ENCODE measurements around the gene PAK1. TPM values are rescaled to one million over a fixed set of nuclear protein-coding genes. Genes with fewer than 3 reads are reported as not detected.
A peak's percentile ranks its signal among the peaks of the same experiment; 100 is the strongest.

The PAK1 gene
- total and polyA plus RNA-seq, 4 donors, result 36.0 to 60.4 (median 55.8) TPM

DNA sequence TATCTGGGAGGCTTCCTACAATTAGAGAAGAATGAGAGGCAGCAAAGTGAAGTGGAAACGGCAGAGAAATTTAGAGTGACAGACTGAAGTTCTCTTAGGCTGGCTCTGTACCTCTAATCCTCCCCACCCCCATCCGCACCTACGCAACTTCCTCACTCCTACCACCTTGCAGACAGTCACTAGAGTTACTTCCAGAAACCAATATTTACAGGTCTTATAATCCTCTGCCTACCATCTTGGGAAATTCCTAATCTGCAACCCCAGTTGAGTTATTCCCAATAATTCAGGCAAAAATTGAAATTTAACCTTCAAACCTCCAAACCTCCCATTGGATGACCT, 71.7 kb downstream of the PAK1 start:
- Histone ChIP-seq H3K4me3 (ENCODE audit: low read depth, low read length) (no peak overlapping the region), H3K27me3 (ENCODE audit: control insufficient read depth, insufficient read depth, low read length) (no peaks in the 10 kb centered on the region), H3K36me3 (ENCODE audit: control insufficient read depth, insufficient read depth, low read length) (no peaks in the 10 kb centered on the region), H3K27ac (ENCODE audit: low read depth, low read length) (no peak overlapping the region), H3K9me3 (ENCODE audit: control insufficient read depth, insufficient read depth, low read length) (no peaks in the 10 kb centered on the region), H3K4me1 (ENCODE audit: control insufficient read depth, insufficient read depth, low read length) (no peaks in the 10 kb centered on the region)
- WGBS (ENCODE audit: insufficient coverage), result 96% methylated on average over 2 of the region's 3 CpGs
- no peak for DNase-seq (ENCODE audit: low read depth in 4 of 6, low spot score in 6 of 6)

DNA sequence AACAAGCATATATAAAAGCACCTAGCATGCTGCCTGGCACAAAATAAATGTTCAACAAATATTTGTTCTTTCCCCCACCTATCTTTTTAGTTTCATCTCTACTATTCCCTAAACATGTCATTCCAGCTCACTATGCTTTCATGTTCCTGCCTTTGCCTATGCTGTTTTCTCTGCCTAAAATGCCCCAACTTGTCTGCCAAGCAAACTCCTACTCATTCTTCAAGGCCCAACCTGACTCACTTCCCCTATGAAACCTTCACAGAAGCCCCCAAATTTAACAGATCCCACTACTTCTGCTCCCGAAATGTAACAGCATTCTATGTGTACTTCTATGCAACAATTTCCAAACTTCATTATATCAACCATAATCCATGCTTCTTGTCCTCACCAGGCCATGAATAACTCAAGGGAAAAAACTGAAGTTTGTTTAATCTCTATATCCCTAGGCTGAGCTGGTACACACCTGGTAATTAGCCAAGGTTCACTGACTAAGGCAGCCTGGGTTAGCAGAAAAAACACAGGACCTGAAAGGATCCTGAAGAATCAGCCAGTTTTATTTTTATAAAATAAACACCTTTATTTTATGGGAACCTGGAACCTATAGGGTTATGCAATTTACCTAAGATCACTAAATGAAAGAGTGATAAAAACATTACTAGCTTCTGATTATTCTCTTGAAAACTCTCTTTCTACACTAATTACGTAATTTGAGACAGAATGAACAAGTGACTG, 72.2 kb downstream of the PAK1 start:
- no CpG with 5 or more reads among the region's 2 CpGs for WGBS (ENCODE audit: insufficient coverage)
- no peak overlapping the region for H3K27ac ChIP-seq (ENCODE audit: low read depth, low read length)

DNA sequence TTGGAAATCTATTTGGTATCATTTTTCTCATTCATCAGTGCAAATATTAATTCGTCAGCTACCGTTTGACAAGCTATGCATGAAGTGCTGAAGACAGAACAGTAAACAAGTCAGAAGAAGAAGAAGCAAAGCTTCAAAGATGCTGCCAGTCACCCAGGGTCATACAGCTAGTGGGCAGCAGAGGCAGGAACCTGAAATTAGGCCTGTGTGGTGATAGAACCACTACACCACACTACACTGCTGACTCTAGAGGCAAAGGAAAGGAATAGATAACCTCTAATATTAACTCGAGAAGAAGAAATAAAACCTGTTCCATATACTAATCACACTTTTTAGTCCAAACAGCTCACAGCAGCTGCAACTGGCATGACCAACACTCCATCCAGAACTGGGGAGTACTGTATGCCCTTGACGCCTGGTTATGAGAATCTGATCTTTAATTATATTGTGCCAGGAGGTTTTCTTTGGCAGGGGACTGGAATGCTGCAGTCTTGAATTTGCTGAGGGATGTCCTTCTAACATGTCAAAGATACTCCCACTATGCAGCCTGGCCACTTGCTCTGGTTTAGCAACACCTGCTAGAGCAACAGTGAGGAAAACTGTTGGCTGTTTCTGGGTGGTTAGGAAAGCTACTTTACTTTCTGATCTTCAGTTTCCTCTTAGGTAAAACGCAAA, 73.0 kb downstream of the PAK1 start:
- Histone ChIP-seq H3K36me3 (ENCODE audit: control insufficient read depth, insufficient read depth, low read length) (no peaks in the 10 kb centered on the region), H3K4me3 (ENCODE audit: low read depth, low read length) (no peak overlapping the region), H3K27me3 (ENCODE audit: control insufficient read depth, insufficient read depth, low read length) (no peaks in the 10 kb centered on the region), H3K27ac (ENCODE audit: low read depth, low read length) (no peak overlapping the region), H3K4me1 (ENCODE audit: control insufficient read depth, insufficient read depth, low read length) (no peaks in the 10 kb centered on the region), H3K9me3 (ENCODE audit: control insufficient read depth, insufficient read depth, low read length) (no peaks in the 10 kb centered on the region)
- WGBS (ENCODE audit: insufficient coverage), result 91% methylated on average over 1 of the region's 5 CpGs
- DNase-seq (ENCODE audit: low read depth in 4 of 6, low spot score in 6 of 6), result no peak

More for the DNA sequence above, 72.2 kb downstream of the PAK1 start:
- Histone ChIP-seq H3K36me3 (ENCODE audit: control insufficient read depth, insufficient read depth, low read length) (no peaks in the 10 kb centered on the region), H3K9me3 (ENCODE audit: control insufficient read depth, insufficient read depth, low read length) (no peaks in the 10 kb centered on the region), H3K27me3 (ENCODE audit: control insufficient read depth, insufficient read depth, low read length) (no peaks in the 10 kb centered on the region), H3K4me3 (ENCODE audit: low read depth, low read length) (no peak overlapping the region), H3K4me1 (ENCODE audit: control insufficient read depth, insufficient read depth, low read length) (no peaks in the 10 kb centered on the region)
- no peak for DNase-seq (ENCODE audit: low read depth in 4 of 6, low spot score in 6 of 6)

DNA sequence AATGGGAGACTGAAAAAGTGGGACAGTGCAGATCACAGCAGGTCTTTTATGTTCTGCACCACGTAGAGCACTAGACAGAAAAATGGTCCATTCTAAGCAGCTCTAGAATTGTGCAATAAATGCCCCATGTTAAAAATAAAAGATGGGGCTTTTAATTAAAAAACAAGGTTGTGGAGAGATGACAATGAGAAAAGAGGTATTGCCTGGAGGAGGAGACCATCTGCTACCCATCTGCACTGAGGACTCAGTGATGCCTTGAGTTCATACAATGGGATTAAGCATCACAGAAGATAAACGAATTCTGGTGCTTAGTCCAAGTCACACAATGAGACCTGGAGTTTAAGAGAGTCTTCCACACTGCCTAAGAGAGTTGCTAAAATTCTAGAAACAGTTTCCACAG, 73.6 kb downstream of the PAK1 start:
- DNase-seq (ENCODE audit: low read depth in 4 of 6, low spot score in 6 of 6), result peak in 1 of 6 donors; percentile 54
- H3K27ac ChIP-seq (ENCODE audit: low read depth, low read length), result no peak overlapping the region
- no peaks in the 10 kb centered on the region for H3K27me3 ChIP-seq (ENCODE audit: control insufficient read depth, insufficient read depth, low read length)
- H3K4me1 ChIP-seq (ENCODE audit: control insufficient read depth, insufficient read depth, low read length), result no peaks in the 10 kb centered on the region
- H3K9me3 ChIP-seq (ENCODE audit: control insufficient read depth, insufficient read depth, low read length), result no peaks in the 10 kb centered on the region
- no peak overlapping the region for H3K4me3 ChIP-seq (ENCODE audit: low read depth, low read length)
- 33% methylated on average over 2 of the region's 2 CpGs for WGBS (ENCODE audit: insufficient coverage)
- H3K36me3 ChIP-seq (ENCODE audit: control insufficient read depth, insufficient read depth, low read length), result no peaks in the 10 kb centered on the region

DNA sequence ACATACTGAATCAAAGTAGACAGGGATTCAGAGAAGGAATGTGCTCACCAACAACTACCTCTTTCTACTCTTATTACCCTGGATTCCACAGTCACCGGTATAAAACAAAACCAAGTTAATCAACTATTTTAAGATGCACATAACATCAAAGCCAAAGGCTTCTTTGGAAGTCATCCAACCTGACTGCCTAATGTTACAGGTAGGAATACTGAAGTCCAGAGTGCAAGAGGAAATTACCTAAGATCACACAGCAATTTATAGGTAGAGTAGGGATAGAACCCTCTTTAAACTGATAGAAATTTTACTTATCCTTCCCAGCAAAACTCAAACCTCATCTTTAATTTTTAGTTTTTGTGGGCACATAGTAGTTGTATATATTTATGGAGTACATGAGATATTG, 76.3 kb downstream of the PAK1 start:
- Histone ChIP-seq H3K36me3 (ENCODE audit: control insufficient read depth, insufficient read depth, low read length) (no peaks in the 10 kb centered on the region), H3K27ac (ENCODE audit: low read depth, low read length) (no peak overlapping the region), H3K4me3 (ENCODE audit: low read depth, low read length) (no peak overlapping the region), H3K9me3 (ENCODE audit: control insufficient read depth, insufficient read depth, low read length) (no peaks in the 10 kb centered on the region), H3K27me3 (ENCODE audit: control insufficient read depth, insufficient read depth, low read length) (no peaks in the 10 kb centered on the region), H3K4me1 (ENCODE audit: control insufficient read depth, insufficient read depth, low read length) (no peaks in the 10 kb centered on the region)
- DNase-seq (ENCODE audit: low read depth in 4 of 6, low spot score in 6 of 6), result no peak
- WGBS (ENCODE audit: insufficient coverage), result no CpG with 5 or more reads among the region's 1 CpG

DNA sequence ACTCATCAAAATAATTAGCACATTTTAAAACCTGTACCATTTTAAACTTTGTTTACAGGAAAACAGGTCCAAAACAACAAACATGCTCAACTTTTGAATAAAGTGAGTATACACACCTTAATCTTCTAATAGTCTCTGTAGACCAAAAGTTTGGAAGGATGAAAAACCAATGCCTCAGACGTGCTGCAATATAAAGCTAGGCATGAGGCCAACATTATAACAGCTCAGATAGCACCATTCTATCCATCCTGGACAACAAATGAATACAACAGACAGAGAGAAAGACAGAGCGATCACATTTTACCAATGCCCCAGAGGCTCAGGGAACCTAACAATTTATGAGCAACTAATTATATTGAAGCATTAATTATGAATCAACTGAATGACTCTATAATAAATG, 77.0 kb downstream of the PAK1 start:
- no CpG with 5 or more reads among the region's 2 CpGs for WGBS (ENCODE audit: insufficient coverage)
- Histone ChIP-seq H3K27ac (ENCODE audit: low read depth, low read length) (no peak overlapping the region), H3K4me1 (ENCODE audit: control insufficient read depth, insufficient read depth, low read length) (no peaks in the 10 kb centered on the region), H3K4me3 (ENCODE audit: low read depth, low read length) (no peak overlapping the region), H3K36me3 (ENCODE audit: control insufficient read depth, insufficient read depth, low read length) (no peaks in the 10 kb centered on the region), H3K27me3 (ENCODE audit: control insufficient read depth, insufficient read depth, low read length) (no peaks in the 10 kb centered on the region), H3K9me3 (ENCODE audit: control insufficient read depth, insufficient read depth, low read length) (no peaks in the 10 kb centered on the region)
- no peak for DNase-seq (ENCODE audit: low read depth in 4 of 6, low spot score in 6 of 6)

DNA sequence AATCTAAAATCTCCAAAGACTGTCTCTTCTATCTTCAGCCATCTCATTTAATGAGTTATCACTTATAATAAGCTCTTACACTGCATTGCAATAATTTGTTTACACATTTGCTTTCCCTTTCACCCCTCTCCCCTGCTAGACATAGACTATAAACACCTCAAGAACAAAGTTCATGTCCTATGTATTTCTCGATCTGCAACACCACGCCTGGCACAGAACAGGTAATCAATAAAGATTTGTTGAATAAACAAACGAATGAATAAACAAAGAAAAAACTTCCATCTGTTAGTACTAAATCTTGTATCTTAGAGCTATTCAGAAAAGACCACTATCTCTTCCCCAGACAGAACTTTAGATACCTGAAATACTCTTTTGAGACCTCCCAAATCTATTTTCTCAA, 77.6 kb downstream of the PAK1 start:
- no peak overlapping the region for H3K27ac ChIP-seq (ENCODE audit: low read depth, low read length)
- H3K4me1 ChIP-seq (ENCODE audit: control insufficient read depth, insufficient read depth, low read length), result no peaks in the 10 kb centered on the region
- no peaks in the 10 kb centered on the region for H3K36me3 ChIP-seq (ENCODE audit: control insufficient read depth, insufficient read depth, low read length)
- H3K27me3 ChIP-seq (ENCODE audit: control insufficient read depth, insufficient read depth, low read length), result no peaks in the 10 kb centered on the region
- H3K4me3 ChIP-seq (ENCODE audit: low read depth, low read length), result no peak overlapping the region
- no CpG with 5 or more reads among the region's 3 CpGs for WGBS (ENCODE audit: insufficient coverage)
- DNase-seq (ENCODE audit: low read depth in 4 of 6, low spot score in 6 of 6), result no peak
- H3K9me3 ChIP-seq (ENCODE audit: control insufficient read depth, insufficient read depth, low read length), result no peaks in the 10 kb centered on the region

DNA sequence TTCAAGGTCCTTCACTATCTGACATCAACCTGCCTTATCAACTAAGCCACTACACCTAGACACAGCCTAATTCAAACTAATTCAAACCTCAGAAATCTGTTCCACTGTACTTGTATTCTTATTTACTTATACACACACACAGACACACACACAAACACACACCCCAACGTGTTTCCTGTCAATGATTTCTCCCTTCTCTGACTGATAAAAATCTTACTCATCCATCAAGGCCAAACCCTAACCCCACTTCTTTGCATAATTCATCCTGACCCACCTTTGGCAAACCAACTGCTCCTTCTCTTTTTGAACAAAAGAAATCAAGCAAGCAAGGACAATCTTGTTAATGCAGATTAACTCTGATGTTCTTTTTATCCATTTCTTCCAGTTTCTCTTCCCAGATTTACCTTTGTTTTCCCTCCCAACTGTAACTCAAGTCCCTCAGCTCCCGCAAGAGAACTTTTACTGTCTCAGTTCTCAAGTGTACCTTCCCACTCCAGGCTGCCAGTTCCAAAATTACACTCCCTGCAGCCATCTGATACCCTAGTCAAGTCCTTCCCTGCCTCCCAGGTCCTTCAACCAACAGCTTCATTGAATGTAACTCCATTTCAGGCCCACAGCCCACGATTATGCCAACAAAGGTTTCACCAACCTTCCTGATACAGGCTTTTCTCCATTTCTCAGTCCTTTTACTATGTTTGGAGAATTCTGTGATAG, 78.3 kb downstream of the PAK1 start:
- H3K4me3 ChIP-seq (ENCODE audit: low read depth, low read length), result no peak overlapping the region
- H3K36me3 ChIP-seq (ENCODE audit: control insufficient read depth, insufficient read depth, low read length), result no peaks in the 10 kb centered on the region
- DNase-seq (ENCODE audit: low read depth in 4 of 6, low spot score in 6 of 6), result no peak
- 79% methylated on average over 2 of the region's 3 CpGs for WGBS (ENCODE audit: insufficient coverage)
- H3K9me3 ChIP-seq (ENCODE audit: control insufficient read depth, insufficient read depth, low read length), result no peaks in the 10 kb centered on the region
- no peaks in the 10 kb centered on the region for H3K4me1 ChIP-seq (ENCODE audit: control insufficient read depth, insufficient read depth, low read length)
- H3K27ac ChIP-seq (ENCODE audit: low read depth, low read length), result no peak overlapping the region
- H3K27me3 ChIP-seq (ENCODE audit: control insufficient read depth, insufficient read depth, low read length), result no peaks in the 10 kb centered on the region

DNA sequence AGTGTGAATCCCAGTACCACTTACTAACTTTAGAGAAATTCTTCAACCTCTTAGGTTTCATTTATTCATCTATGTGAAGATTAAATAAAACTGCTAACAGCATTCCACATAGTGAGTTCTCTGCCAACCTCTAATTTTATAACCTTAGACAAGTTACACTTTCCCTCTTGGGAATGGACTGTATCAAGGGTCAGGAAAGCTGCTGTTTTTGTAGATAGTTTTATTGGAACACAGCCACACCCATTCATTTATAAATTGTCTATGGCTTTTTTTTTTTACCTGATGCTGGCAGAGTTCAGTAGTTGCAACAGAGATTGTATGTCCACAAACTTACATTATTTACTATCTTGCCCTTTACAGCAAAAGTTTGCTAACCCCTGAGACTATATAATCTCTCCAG, 81.1 kb downstream of the PAK1 start:
- no peak for DNase-seq (ENCODE audit: low read depth in 4 of 6, low spot score in 6 of 6)
- no peaks in the 10 kb centered on the region for H3K27me3 ChIP-seq (ENCODE audit: control insufficient read depth, insufficient read depth, low read length)
- no peak overlapping the region for H3K27ac ChIP-seq (ENCODE audit: low read depth, low read length)
- H3K4me3 ChIP-seq (ENCODE audit: low read depth, low read length), result no peak overlapping the region
- no peaks in the 10 kb centered on the region for H3K4me1 ChIP-seq (ENCODE audit: control insufficient read depth, insufficient read depth, low read length)
- no peaks in the 10 kb centered on the region for H3K9me3 ChIP-seq (ENCODE audit: control insufficient read depth, insufficient read depth, low read length)
- H3K36me3 ChIP-seq (ENCODE audit: control insufficient read depth, insufficient read depth, low read length), result no peaks in the 10 kb centered on the region

DNA sequence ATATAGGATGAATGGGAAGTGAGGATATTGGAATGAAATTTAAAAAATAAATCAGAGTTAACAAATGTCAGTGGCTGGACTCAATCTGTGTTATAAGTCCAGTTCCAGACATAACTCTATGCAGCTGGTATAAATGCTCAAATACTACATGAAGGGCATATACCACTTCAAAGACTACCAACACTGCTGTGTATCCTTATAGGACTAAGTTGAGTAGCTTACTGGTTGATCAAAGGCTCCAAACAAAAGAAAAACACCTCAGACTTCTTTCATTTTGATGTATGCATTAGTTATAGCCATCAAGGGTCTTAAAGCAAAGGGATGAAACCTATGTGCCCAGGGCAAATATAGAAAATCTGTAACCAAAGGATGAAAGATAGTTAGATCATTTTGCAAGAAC, 86.2 kb downstream of the PAK1 start:
- no peak overlapping the region for H3K27ac ChIP-seq (ENCODE audit: low read depth, low read length)
- no peaks in the 10 kb centered on the region for H3K36me3 ChIP-seq (ENCODE audit: control insufficient read depth, insufficient read depth, low read length)
- no peaks in the 10 kb centered on the region for H3K9me3 ChIP-seq (ENCODE audit: control insufficient read depth, insufficient read depth, low read length)
- H3K27me3 ChIP-seq (ENCODE audit: control insufficient read depth, insufficient read depth, low read length), result no peaks in the 10 kb centered on the region
- no peaks in the 10 kb centered on the region for H3K4me1 ChIP-seq (ENCODE audit: control insufficient read depth, insufficient read depth, low read length)
- no peak overlapping the region for H3K4me3 ChIP-seq (ENCODE audit: low read depth, low read length)
- DNase-seq (ENCODE audit: low read depth in 4 of 6, low spot score in 6 of 6), result no peak

Data from spinal cord (tissue), 10 donors.